H9 (cell line): ENCODE data around the gene ONECUT1. TPM values are rescaled to one million over a fixed set of nuclear protein-coding genes. Genes with fewer than 3 reads are reported as not detected.

Experiments used
- DNase-seq: peaks from one replicate; pipeline ENCODE4 v3.0.0-alpha.2; 2017
- H2AFZ ChIP-seq: one replicate; pipeline ENCODE4 v1.6.1; 2013; ENCODE audit warnings: mild to moderate bottlenecking, low read length, control low read depth, moderate library complexity
- H2AK5ac ChIP-seq: 2 replicates; pipeline ENCODE4 v1.6.1; 2013; ENCODE audit warnings: low read length, control low read depth, mixed read lengths; ENCODE audit not compliant: insufficient read length
- H2BK120ac ChIP-seq: one replicate; pipeline ENCODE4 v1.6.1; 2013; ENCODE audit warnings: low read depth, mild to moderate bottlenecking, low read length, control low read depth, inconsistent platforms; ENCODE audit not compliant: poor library complexity, severe bottlenecking
- H2BK12ac ChIP-seq: 2 replicates; pipeline ENCODE4 v1.6.1; 2013; ENCODE audit warnings: low read length, control low read depth, mixed read lengths, low read depth; ENCODE audit not compliant: insufficient read length
- H2BK15ac ChIP-seq: 2 replicates; pipeline ENCODE4 v1.6.1; 2013; ENCODE audit warnings: low read depth, low read length, control low read depth
- H2BK20ac ChIP-seq: one replicate; pipeline ENCODE4 v1.6.1; 2013; ENCODE audit warnings: low read depth, mild to moderate bottlenecking, low read length, control low read depth, inconsistent platforms; ENCODE audit not compliant: poor library complexity, severe bottlenecking
- H2BK5ac ChIP-seq: 2 replicates; pipeline ENCODE4 v1.6.1; 2013; ENCODE audit warnings: low read length, control low read depth, mixed read lengths; ENCODE audit not compliant: insufficient read length
- H3K14ac ChIP-seq: 2 replicates; pipeline ENCODE4 v1.6.1; 2013; ENCODE audit warnings: low read length, control low read depth; ENCODE audit not compliant: insufficient read depth
- H3K18ac ChIP-seq: 2 replicates; pipeline ENCODE4 v1.6.1; 2013; ENCODE audit warnings: low read depth, mild to moderate bottlenecking, mixed read lengths, low read length, control low read depth; ENCODE audit not compliant: insufficient read length
- H3K23ac ChIP-seq: 2 replicates; pipeline ENCODE4 v1.6.1; 2013; ENCODE audit warnings: low read length, control low read depth, mixed read lengths, low read depth; ENCODE audit not compliant: insufficient read length
- H3K23me2 ChIP-seq: 2 replicates; pipeline ENCODE4 v1.6.1; 2013; ENCODE audit warnings: low read depth, mild to moderate bottlenecking, mixed read lengths, low read length, control low read depth; ENCODE audit not compliant: insufficient read length, poor library complexity, severe bottlenecking
- H3K27ac ChIP-seq: 2 replicates; pipeline ENCODE4 v1.5.1; 2013; ENCODE audit warnings: low read length, control low read depth, mixed read lengths, low read depth; ENCODE audit not compliant: insufficient read length
- H3K27me3 ChIP-seq: 2 replicates; pipeline ENCODE4 v1.6.1; 2013; ENCODE audit warnings: low read length, control low read depth, inconsistent platforms; ENCODE audit not compliant: insufficient read depth
- H3K4ac ChIP-seq: 2 replicates; pipeline ENCODE4 v1.6.1; 2013; ENCODE audit warnings: low read depth, mild to moderate bottlenecking, control low read depth, inconsistent platforms, low read length, moderate library complexity
- H3K4me1 ChIP-seq: 2 replicates; pipeline ENCODE4 v1.6.1; 2013; ENCODE audit warnings: low read length, control low read depth, inconsistent platforms; ENCODE audit not compliant: insufficient read depth
- H3K4me2 ChIP-seq: 2 replicates; pipeline ENCODE4 v1.6.1; 2013; ENCODE audit warnings: low read length, control low read depth, mixed read lengths; ENCODE audit not compliant: insufficient read length, insufficient read depth
- H3K56ac ChIP-seq: 2 replicates; pipeline ENCODE4 v1.6.1; 2013; ENCODE audit warnings: low read depth, mild to moderate bottlenecking, mixed read lengths, low read length, control low read depth; ENCODE audit not compliant: insufficient read length
- H3K79me1 ChIP-seq: 2 replicates; pipeline ENCODE4 v1.6.1; 2013; ENCODE audit warnings: low read depth, mild to moderate bottlenecking, moderate library complexity, low read length, control low read depth, inconsistent platforms; ENCODE audit not compliant: insufficient read depth, poor library complexity, severe bottlenecking
- H3K79me2 ChIP-seq: 2 replicates; pipeline ENCODE4 v1.6.1; 2013; ENCODE audit warnings: low read length, control low read depth, inconsistent platforms; ENCODE audit not compliant: insufficient read depth
- H3K9ac ChIP-seq: 2 replicates; pipeline ENCODE4 v1.6.1; 2013; ENCODE audit warnings: low read length, control low read depth, mixed read lengths; ENCODE audit not compliant: insufficient read length; ENCODE audit errors: extremely low read depth
- H3K9me3 ChIP-seq: one replicate; pipeline ENCODE4 v1.6.1; 2013; ENCODE audit warnings: low read depth, low read length, inconsistent platforms; ENCODE audit not compliant: control insufficient read depth
- H3T11ph ChIP-seq: one replicate; pipeline ENCODE4 v1.6.1; 2013; ENCODE audit warnings: mild to moderate bottlenecking, low read length, control low read depth, inconsistent platforms
- H4K20me1 ChIP-seq: one replicate; pipeline ENCODE4 v1.6.1; 2013; ENCODE audit not compliant: control insufficient read depth, insufficient read length, insufficient read depth
- H4K5ac ChIP-seq: 2 replicates; pipeline ENCODE4 v1.6.1; 2013; ENCODE audit warnings: low read depth, mild to moderate bottlenecking, mixed read lengths, low read length, control low read depth; ENCODE audit not compliant: insufficient read length
- H4K8ac ChIP-seq: replicated peaks from 2 replicates; pipeline ENCODE4 v1.6.1; 2013; ENCODE audit warnings: low read length, control low read depth, mixed read lengths, low read depth; ENCODE audit not compliant: insufficient read length
- H4K91ac ChIP-seq: 2 replicates; pipeline ENCODE4 v1.6.1; 2013; ENCODE audit warnings: low read depth, mild to moderate bottlenecking, moderate library complexity, mixed read lengths, low read length, control low read depth; ENCODE audit not compliant: insufficient read length
- H3K27ac Mint-ChIP-seq, 3 experiments: 2 replicates in 2 of 3; 3 replicates in 1 of 3; pipeline ENCODE4 v1.8.0; 2020 to 2021; ENCODE audit warnings: mixed read lengths in 3 of 3, mild to moderate bottlenecking in 1 of 3, moderate library complexity in 1 of 3
- H3K27me3 Mint-ChIP-seq: 2 replicates; pipeline ENCODE4 v1.8.0; 2021; ENCODE audit warnings: low read depth, mild to moderate bottlenecking, moderate library complexity, mixed read lengths
- H3K36me3 Mint-ChIP-seq, 3 experiments: 2 replicates in 2 of 3; 3 replicates in 1 of 3; pipeline ENCODE4 v1.8.0; 2020 to 2021; ENCODE audit warnings: low read depth in 3 of 3, mixed read lengths in 3 of 3; ENCODE audit not compliant: insufficient read depth in 1 of 3
- H3K4me1 Mint-ChIP-seq, 2 experiments: 2 replicates each; pipeline ENCODE4 v1.8.0; 2020; ENCODE audit warnings: mixed read lengths in 2 of 2
- H3K4me3 Mint-ChIP-seq, 2 experiments: 2 replicates in 1 of 2; 3 replicates in 1 of 2; pipeline ENCODE4 v1.8.0; 2020 to 2021; ENCODE audit warnings: mild to moderate bottlenecking in 2 of 2, mixed read lengths in 2 of 2, moderate library complexity in 1 of 2
- H3K9me3 Mint-ChIP-seq, 2 experiments: 2 replicates in 1 of 2; 3 replicates in 1 of 2; pipeline ENCODE4 v1.8.0; 2020; ENCODE audit warnings: mild to moderate bottlenecking in 2 of 2, mixed read lengths in 2 of 2, moderate library complexity in 1 of 2
- CTCF ChIP-seq: fragments of 200-600 bp; sonication (generic); conservative IDR thresholded peaks from 3 replicates; pipeline ENCODE4 v1.8.0; 2021; ENCODE audit warnings: antibody characterized with exemption, mild to moderate bottlenecking
- WGBS: extraction: QIAGEN DNeasy Blood & Tissue Kit; methylation state at CpG from one replicate; pipeline ENCODE4 v1.1.7; 2013; ENCODE audit warnings: missing lambda C conversion rate, low lambda C conversion rate, mixed read lengths; ENCODE audit not compliant: insufficient read length; ENCODE audit errors: extremely low coverage; 5-methylcytosine and 5-hydroxymethylcytosine counted together
- total RNA-seq: library from RNA; stranded (reverse); gene quantifications from 2 replicates; pipeline ENCODE4 v1.2.1, GENCODE V29; 2021

ONECUT1 gene
- total RNA-seq, 1 experiment from 2014 or later = 14.1 TPM

DNA sequence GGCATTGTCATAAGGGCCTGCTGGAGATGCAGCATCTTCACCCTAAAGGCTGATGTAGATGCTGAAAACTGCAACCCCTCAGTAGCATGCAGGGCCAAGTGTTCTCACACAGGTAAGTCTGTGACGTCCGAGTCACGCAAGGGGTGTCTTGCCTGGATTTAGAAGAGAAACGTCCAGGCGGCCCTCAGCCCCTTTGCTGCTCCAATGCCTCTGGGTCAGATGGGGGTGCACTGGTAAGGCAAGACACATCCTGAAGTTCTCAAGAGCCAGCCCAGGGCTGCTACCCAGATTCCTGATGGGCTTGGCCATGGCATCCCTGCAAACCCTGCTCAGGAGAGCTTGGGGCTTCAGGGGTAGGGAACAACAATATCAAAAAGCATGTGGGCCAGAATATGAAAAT is 25.4 kb downstream of the ONECUT1 start:
- H3K4ac ChIP-seq = no peak overlapping the region
- H2BK15ac ChIP-seq = no peak overlapping the region
- H3K18ac ChIP-seq = no peak overlapping the region
- H2BK120ac ChIP-seq = no peak overlapping the region
- no peaks in the 10 kb centered on the region for H3K9me3 ChIP-seq
- TF ChIP-seq CTCF = no peak
- no peaks in the 10 kb centered on the region for H3K27me3 ChIP-seq
- no peaks in the 10 kb centered on the region for H4K20me1 ChIP-seq
- no peak overlapping the region for H2AFZ ChIP-seq
- H3T11ph ChIP-seq = no peak overlapping the region
- no peak overlapping the region for H2AK5ac ChIP-seq
- H3K23me2 ChIP-seq = no peaks in the 10 kb centered on the region
- no peak overlapping the region for H3K56ac ChIP-seq
- H3K79me1 ChIP-seq = no peaks in the 10 kb centered on the region
- Mint-ChIP-seq H3K4me3 (no peak overlapping the region), H3K9me3 (no peaks in the 10 kb centered on the region), H3K27ac (no peak overlapping the region), H3K27me3 (no peaks in the 10 kb centered on the region), H3K36me3 (no peaks in the 10 kb centered on the region; a peak in 1 of 7 replicates), H3K4me1 (peaks cover 0 to 10% of the 10 kb centered on the region in 2 experiments; a peak in 2 of 4 replicates)
- H2BK12ac ChIP-seq = no peak overlapping the region
- no peak overlapping the region for H3K4me2 ChIP-seq
- no peaks in the 10 kb centered on the region for H3K4me1 ChIP-seq
- H3K79me2 ChIP-seq = no peaks in the 10 kb centered on the region
- H3K14ac ChIP-seq = no peak overlapping the region; the same call in 1 of the 2 replicates
- no peak overlapping the region for H2BK5ac ChIP-seq
- no peak for DNase-seq
- no peak overlapping the region for H3K9ac ChIP-seq
- H4K5ac ChIP-seq = no peak overlapping the region
- no peak overlapping the region for H2BK20ac ChIP-seq
- no peak overlapping the region for H4K8ac ChIP-seq
- no CpG with 5 or more reads among the region's 5 CpGs for WGBS
- no peak overlapping the region for H3K27ac ChIP-seq
- no peak overlapping the region for H4K91ac ChIP-seq
- H3K23ac ChIP-seq = no peak overlapping the region
